NK-92 (cell line): ENCODE measurements around the gene TSFM.
"Not testable (repeated sequence)": the region's sequence is repeated elsewhere in the genome, so short reads cannot be mapped to it uniquely, and the experiment has no call there.

Source experiments
- DNase-seq: peaks from one replicate; lab custom pipeline; 2025; ENCODE audit not compliant: unreplicated experiment; lab: John Stamatoyannopoulos, UW

The TSFM gene

GRCh38 chr12:57813971-57814772 lies 31.6 kb downstream of the TSFM start:
- DNase-seq, result no peak

DNA sequence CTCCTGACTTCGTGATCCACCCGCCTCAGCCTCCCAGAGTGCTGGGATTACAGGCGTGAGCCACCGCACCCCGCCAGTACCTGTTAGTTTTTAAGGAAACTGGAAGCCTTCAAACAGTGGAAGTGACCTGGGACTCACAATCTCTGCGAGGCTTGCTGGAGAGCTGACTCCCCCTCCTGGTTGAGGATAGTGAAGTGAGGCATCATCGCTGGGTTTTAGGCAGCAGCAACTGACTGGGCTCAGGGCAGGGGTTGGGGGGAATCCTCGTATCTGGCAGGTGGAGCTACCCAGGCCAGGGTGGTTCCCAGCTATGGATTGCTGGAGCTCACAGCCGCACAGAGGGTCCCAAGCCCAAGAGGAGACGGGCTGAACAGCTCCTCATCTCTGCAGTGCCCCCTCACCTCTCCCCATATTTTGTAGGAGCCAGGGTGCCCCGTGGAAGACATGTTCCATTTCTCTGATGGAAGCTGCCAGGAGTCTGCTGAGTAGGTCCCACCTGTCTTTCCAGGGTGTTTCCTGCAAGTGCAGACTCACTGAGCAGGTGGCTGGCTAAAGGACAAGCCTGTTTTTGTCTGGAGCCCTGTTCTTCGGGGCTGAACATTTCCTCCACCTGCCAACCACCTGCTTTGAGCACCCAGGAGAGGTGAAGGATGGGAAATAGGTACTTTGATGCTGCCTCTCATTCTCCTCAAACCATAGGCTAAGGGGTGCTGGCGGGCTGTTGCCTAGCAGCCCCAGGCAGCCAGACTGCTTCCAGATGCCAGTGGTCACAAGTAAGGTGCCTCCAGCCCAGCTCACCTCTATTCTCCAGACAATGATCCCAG lies 32.8 kb downstream of the TSFM start:
- DNase-seq, result no peak

DNA sequence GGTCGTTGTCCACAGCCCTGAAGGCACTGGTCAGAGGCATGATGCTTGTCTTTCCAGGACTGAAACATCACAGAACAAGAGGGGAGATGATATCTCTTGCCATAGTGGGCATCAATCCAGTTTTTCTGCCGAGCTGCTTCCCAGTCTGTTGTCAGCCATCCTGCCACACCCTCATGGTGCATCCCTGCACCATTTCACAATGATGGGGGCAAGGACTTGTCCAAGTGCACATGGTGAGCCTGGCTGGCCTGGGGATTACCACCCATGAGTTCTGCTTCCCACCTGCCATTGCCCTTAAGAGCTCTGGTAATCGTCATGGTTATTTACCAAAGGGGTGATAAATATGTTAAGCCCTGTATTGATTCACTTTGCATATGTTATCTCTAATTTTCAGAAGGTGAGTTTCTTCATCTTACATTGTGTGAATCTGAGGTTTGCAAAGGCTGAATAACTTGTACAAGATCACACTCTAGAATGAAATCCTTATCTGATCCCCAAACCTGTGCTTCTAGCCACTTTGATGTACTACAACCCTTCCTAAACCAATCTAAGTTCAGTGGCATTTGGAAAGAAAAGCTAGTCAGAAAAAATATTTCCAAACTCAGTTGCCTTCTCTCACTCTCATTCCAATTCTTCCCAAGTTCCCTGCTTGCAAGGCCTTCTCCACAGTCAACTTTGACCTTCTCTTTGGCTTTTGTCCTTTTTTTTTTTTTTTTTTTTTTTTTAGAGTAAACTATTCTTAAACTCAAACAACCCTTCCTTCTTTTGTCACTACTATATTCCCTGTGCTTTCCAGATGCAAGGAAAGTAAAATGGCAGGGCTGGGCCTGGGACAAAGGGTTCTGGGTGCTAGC lies 33.6 kb downstream of the TSFM start:
- no peak for DNase-seq

DNA sequence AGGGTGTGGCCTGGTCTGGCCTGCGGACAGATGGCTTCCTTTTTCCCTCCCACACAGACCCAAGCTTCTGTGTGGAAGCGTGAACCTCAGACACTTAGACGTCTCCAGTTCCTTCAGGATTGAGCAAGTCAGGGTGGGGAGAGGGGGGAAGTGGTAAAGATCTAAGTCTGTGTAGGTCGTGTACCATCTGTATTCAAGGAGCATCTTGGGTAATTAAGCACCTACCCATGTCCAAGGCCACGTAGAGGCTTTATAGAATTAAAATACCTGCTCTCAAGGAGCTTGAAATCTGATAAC lies 34.2 kb downstream of the TSFM start:
- DNase-seq, result no peak

GRCh38 chr12:57817261-57817989 lies 34.8 kb downstream of the TSFM start:
- no peak for DNase-seq

DNA sequence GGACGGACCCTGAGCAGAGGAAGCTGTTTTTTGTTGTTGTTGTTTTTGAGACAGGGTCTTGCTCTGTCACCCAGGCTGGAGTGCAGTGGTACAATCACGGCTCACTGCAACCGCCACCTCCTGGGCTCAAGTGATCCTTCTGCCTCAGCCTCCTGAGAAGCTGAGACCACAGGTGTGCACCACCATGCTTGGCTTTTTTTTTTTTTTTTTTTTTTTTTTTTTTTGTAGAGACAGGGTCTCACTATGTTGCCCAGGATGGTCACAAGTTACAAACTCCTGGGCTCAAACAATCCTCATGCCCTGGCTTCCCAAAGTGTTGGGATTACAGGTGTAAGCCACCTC lies 35.4 kb downstream of the TSFM start:
- not testable (repeated sequence) for DNase-seq

- not testable (repeated sequence) for DNase-seq
Measured at GRCh38 chr12:57820119-57820518, 37.5 kb downstream of the TSFM start.

DNA sequence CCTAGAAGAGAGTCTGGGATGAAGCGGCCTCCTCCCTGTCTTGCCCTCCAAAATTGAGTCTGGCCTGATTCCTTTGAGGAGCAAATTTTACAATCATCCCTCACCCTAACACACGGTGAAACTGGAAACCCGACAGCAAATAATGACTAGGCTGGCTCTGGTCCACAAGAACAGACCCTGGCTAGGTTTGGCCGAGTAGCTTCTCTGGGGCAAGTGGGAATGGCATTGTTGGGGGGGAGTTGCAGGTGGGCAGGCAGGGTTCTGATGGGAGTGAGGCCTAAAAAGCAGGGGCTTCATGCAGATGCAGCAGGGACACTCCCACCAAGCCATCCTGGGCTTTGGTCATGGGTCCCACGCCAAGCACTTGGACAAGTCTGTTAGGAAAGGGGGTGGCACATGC lies 38.4 kb downstream of the TSFM start:
- DNase-seq, result not testable (repeated sequence)

DNA sequence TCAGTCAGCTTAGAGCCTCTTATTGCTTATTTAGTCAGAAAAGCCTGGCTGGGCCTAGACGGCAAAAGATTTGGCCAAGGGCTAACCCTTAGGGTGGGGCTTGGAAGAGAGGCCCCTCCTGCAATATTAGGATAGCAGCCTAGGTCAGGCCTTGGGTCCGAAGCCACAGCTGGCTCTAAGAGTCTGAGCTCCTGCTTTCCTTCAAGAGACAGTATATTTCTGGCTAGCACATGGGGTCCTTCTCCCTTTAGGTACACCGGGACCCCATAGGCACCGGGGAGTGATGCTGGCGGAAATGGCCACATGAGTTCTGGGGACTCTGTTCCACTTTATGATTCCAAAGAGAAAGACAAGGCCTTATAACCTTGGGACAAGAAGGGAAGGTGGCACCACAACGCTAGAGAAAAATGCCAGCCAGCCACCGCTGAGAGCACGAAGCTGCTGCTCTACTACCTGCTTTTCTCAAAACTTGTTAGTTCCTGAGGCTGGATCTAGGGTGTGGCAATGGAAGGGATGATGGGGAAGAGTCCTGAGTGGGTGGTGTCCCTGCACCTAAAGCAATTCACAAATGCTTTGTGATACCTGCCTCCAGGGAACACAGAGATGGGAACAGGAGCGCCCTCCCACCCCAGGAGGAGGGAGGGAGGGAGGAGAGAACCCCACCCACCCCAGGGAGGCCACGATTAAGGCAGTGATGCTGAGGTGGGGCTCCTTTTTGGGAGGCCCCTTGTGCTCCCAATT lies 39.1 kb downstream of the TSFM start:
- DNase-seq, result no peak

- DNase-seq, result no peak
Measured at GRCh38 chr12:57822392-57823130, 40.0 kb downstream of the TSFM start.

GRCh38 chr12:57823131-57823907 lies 40.7 kb downstream of the TSFM start:
- DNase-seq, result no peak

GRCh38 chr12:57823908-57824640 lies 41.5 kb downstream of the TSFM start:
- no peak for DNase-seq

- DNase-seq, result no peak
Measured at GRCh38 chr12:57825451-57825850, 42.9 kb downstream of the TSFM start.

GRCh38 chr12:57826400-57826799 lies 43.8 kb downstream of the TSFM start:
- DNase-seq, result no peak

DNA sequence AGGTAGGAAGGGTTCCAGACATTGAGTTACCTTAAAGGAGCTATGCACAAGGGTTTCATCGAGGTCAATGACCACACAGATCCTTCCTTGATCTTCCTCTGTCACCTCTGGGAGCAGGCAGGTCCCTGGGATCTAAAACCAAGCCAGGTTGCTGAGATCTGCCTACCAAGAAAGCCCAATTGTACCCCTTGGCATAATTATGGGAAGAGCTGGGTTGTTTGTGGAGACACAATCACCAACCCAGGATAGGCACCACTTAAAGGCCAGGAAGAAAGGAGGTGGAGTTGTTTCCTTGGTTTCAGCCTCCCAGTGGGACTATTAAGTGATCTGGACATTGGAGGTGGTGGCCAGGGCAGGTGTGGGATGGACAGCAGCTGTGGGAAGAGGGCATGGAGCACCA lies 44.4 kb downstream of the TSFM start:
- no peak for DNase-seq

- no peak for DNase-seq
Measured at GRCh38 chr12:57829025-57829777, 46.6 kb downstream of the TSFM start.

DNA sequence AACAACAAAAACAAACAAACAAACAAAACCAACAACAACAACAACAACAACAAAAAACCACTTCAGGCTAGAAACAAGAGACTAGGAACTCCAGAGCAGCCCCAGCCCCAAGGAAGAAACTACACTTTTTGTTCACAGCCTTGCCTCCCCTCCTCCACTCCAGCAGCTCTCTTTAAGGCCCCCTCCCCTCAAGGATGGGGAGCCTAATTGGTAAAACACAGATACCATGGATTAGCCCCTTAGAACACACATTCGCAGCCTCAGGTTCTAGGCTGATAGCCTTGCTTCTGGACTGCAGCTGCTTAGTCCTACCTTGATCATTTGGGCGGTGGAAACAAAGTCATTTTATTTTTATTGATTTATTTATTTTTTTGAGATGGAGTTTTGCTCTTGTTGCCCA lies 47.8 kb downstream of the TSFM start:
- DNase-seq, result no peak
